ENCODE data around the gene PLB1.

DNA sequence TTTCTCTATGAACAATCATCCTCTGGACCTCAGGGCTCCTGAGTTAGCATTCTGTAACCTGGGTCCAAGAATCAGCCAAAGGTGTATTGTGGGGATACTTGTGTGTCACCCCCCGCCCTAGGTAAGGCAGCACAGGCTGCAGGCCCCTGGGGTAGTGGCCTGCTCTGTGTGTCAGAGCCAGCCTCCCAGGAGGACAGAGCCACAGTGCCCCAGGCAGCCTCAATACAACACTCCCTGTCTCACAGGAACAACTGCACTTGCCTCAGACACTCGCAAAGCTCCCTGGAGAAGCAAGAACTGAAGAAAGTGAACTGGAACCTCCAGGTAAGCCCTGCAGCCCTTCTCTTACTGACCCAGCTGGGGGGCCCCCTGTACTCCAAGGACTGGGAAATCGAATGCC lies 134.5 kb downstream of the PLB1 start:
- TF ChIP-seq, protein P1, sequence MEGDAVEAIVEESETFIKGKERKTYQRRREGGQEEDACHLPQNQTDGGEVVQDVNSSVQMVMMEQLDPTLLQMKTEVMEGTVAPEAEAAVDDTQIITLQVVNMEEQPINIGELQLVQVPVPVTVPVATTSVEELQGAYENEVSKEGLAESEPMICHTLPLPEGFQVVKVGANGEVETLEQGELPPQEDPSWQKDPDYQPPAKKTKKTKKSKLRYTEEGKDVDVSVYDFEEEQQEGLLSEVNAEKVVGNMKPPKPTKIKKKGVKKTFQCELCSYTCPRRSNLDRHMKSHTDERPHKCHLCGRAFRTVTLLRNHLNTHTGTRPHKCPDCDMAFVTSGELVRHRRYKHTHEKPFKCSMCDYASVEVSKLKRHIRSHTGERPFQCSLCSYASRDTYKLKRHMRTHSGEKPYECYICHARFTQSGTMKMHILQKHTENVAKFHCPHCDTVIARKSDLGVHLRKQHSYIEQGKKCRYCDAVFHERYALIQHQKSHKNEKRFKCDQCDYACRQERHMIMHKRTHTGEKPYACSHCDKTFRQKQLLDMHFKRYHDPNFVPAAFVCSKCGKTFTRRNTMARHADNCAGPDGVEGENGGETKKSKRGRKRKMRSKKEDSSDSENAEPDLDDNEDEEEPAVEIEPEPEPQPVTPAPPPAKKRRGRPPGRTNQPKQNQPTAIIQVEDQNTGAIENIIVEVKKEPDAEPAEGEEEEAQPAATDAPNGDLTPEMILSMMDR (IDR thresholded peaks at IDR 0.05; ENCODE audit: low read length): no peak
- no peak for TF ChIP-seq EZH2 (optimal IDR thresholded peaks at IDR 0.05; ENCODE audit: low read depth, low read length)

Data from MM.1S (cell line).